PC-9 (cell line): ENCODE measurements around the gene HSD17B4. TPM values are rescaled to one million over a fixed set of nuclear protein-coding genes. Genes with fewer than 3 reads are reported as not detected.
"Not testable (repeated sequence)": the region's sequence is repeated elsewhere in the genome, so short reads cannot be mapped to it uniquely, and the experiment has no call there.

ENCODE experiments used
- BruUV-seq: library from RNA; stranded (reverse); fragments of 400-500 nt; replicated peaks from 2 replicates; lab custom pipeline; 2021; lab: Mats Ljungman, UMichigan
- CTCF ChIA-PET: fragments of 300-600 bp; sonication (Branson Sonifier 250); formaldehyde crosslinking; loops from one replicate; lab custom pipeline; 2022; ENCODE audit warnings: antibody characterized with exemption; lab: Charles Lee
- POLR2A ChIA-PET: fragments of 300-600 bp; sonication (Branson Sonifier 250); formaldehyde crosslinking; loops from one replicate; lab custom pipeline; 2022; ENCODE audit warnings: antibody characterized with exemption; ENCODE audit not compliant: unreplicated experiment; lab: Charles Lee
- DNase-seq, 2 experiments: peaks; one replicate each; pipeline versions ENCODE4 v3.0.0 to v3.0.0-alpha.2; 2015 to 2022; ENCODE audit warnings: mixed read lengths in 1 of 2
- H2AFZ ChIP-seq: fragments of 200-600 bp; sonication (generic); 2 replicates; pipeline ENCODE4 v1.8.1; 2017; ENCODE audit warnings: antibody characterized with exemption
- H3F3A ChIP-seq: fragments of 200-600 bp; sonication (generic); 2 replicates; pipeline ENCODE4 v1.8.1; 2017; ENCODE audit warnings: antibody characterized with exemption, mild to moderate bottlenecking, low read depth; ENCODE audit not compliant: insufficient read depth
- H3K27ac ChIP-seq: fragments of 200-600 bp; sonication (generic); 2 replicates; pipeline ENCODE4 v1.6.1; 2016; ENCODE audit warnings: mixed run types
- H3K27me3 ChIP-seq: fragments of 200-600 bp; sonication (generic); 2 replicates; pipeline ENCODE4 v1.6.1; 2016; ENCODE audit warnings: low read depth, mixed run types; ENCODE audit not compliant: insufficient read depth
- H3K36me3 ChIP-seq: fragments of 200-600 bp; sonication (generic); 2 replicates; pipeline ENCODE4 v1.6.1; 2016; ENCODE audit warnings: low read depth, mixed run types
- H3K4me1 ChIP-seq: fragments of 200-600 bp; sonication (generic); replicated peaks from 2 replicates; pipeline ENCODE4 v1.6.1; 2016; ENCODE audit warnings: mixed run types; ENCODE audit not compliant: insufficient read depth
- H3K4me2 ChIP-seq: fragments of 200-600 bp; sonication (generic); 2 replicates; pipeline ENCODE4 v1.6.1; 2017; ENCODE audit warnings: mixed run types
- H3K4me3 ChIP-seq: fragments of 200-600 bp; sonication (generic); 2 replicates; pipeline ENCODE4 v1.6.1; 2016; ENCODE audit warnings: mixed run types
- H3K79me2 ChIP-seq: fragments of 200-600 bp; sonication (generic); 2 replicates; pipeline ENCODE4 v1.6.1; 2017; ENCODE audit warnings: low read depth, mixed run types
- H3K9me2 ChIP-seq: fragments of 200-600 bp; sonication (generic); 2 replicates; pipeline ENCODE4 v1.8.1; 2017; ENCODE audit warnings: mild to moderate bottlenecking; ENCODE audit not compliant: insufficient read depth
- H3K9me3 ChIP-seq: fragments of 200-600 bp; sonication (generic); 2 replicates; pipeline ENCODE4 v1.8.1; 2016; ENCODE audit warnings: low read depth; ENCODE audit not compliant: insufficient read depth
- H4K20me1 ChIP-seq: fragments of 200-600 bp; sonication (generic); 2 replicates; pipeline ENCODE4 v1.8.1; 2017; ENCODE audit not compliant: insufficient read depth
- EZH2 ChIP-seq: fragments of 200-600 bp; sonication (generic); IDR thresholded peaks from 2 replicates; pipeline ENCODE4 v1.8.0; 2017; ENCODE audit warnings: antibody characterized with exemption, low read depth
- intact Hi-C: fragments of 100-400 bp; cut with micrococcal nuclease; formaldehyde crosslinking; loops from one replicate; pipeline ENCODE4 v1.10.0; 2022; ENCODE audit not compliant: unreplicated experiment
- total RNA-seq: library from RNA; stranded (reverse); gene quantifications from 2 replicates; pipeline ENCODE4 v1.2.3, GENCODE V29; 2021
- TF ChIP-seq, protein P1 (sequence below): fragments of 200-600 bp; sonication (generic); conservative IDR thresholded peaks from 2 replicates; pipeline ENCODE4 v1.6.1; 2017; ENCODE audit warnings: mixed run types, antibody characterized with exemption, mild to moderate bottlenecking, moderate library complexity

The HSD17B4 gene
- total RNA-seq, 1 experiment from 2014 or later: 148 TPM

DNA sequence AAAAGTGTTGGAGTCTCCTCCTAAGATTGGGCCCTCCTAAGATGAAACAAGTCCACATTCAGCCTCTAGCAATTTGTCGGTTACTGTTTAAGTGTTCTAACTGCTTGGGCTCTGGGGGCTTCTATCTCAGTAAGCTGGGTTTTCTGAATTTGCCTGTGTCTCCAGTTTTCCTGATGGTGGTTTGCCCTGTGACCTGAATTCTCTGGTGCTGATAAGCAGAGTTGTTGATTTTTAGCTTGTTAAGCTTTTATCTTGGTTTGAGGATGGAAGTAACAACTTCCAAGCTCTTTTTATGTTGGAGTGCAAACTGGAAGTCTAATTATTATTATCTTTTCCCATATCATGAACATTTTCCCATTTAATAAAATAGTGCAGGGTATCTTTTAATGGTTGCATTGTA lies 30.9 kb downstream of the HSD17B4 start:
- Histone ChIP-seq H3K36me3 (no peaks in the 10 kb centered on the region), H3K27ac (no peak overlapping the region), H2AFZ (no peak overlapping the region), H3F3A (no peaks in the 10 kb centered on the region), H3K27me3 (no peaks in the 10 kb centered on the region), H3K4me1 (no peaks in the 10 kb centered on the region), H3K9me2 (no peaks in the 10 kb centered on the region), H3K4me2 (no peak overlapping the region), H3K79me2 (no peaks in the 10 kb centered on the region), H3K4me3 (no peak overlapping the region), H3K9me3 (no peaks in the 10 kb centered on the region), H4K20me1 (no peaks in the 10 kb centered on the region)
- BruUV-seq: no TSS peak
- intact Hi-C loops: no loop called here
- no peak for DNase-seq
- CTCF ChIA-PET: no interaction called here
- TF ChIP-seq, protein P1, sequence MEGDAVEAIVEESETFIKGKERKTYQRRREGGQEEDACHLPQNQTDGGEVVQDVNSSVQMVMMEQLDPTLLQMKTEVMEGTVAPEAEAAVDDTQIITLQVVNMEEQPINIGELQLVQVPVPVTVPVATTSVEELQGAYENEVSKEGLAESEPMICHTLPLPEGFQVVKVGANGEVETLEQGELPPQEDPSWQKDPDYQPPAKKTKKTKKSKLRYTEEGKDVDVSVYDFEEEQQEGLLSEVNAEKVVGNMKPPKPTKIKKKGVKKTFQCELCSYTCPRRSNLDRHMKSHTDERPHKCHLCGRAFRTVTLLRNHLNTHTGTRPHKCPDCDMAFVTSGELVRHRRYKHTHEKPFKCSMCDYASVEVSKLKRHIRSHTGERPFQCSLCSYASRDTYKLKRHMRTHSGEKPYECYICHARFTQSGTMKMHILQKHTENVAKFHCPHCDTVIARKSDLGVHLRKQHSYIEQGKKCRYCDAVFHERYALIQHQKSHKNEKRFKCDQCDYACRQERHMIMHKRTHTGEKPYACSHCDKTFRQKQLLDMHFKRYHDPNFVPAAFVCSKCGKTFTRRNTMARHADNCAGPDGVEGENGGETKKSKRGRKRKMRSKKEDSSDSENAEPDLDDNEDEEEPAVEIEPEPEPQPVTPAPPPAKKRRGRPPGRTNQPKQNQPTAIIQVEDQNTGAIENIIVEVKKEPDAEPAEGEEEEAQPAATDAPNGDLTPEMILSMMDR: no peak
- TF ChIP-seq EZH2: no peak
- POLR2A ChIA-PET: no interaction called here

DNA sequence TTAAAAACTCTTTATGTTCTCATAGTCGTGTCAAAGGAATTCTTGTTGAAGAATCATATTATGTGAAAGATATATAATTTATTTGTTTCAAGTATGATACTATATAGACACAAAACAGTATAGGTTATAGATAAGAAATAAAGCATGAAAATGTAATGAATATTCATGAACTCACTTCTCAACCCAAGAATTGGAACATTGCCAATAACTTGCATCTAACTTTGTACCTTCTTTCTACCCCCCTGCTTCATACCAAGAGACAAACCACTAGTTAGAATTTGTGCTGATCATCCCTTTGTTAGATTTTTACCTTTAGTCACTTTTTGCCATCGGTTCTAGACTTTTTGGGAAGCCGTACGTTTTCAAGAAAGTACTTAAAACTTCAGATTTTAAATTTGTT lies 32.6 kb downstream of the HSD17B4 start:
- Histone ChIP-seq H3K79me2 (no peaks in the 10 kb centered on the region), H3F3A (no peaks in the 10 kb centered on the region), H3K4me3 (no peak overlapping the region), H3K4me1 (no peaks in the 10 kb centered on the region), H3K27ac (no peak overlapping the region), H3K9me3 (no peaks in the 10 kb centered on the region), H2AFZ (no peak overlapping the region), H3K9me2 (no peaks in the 10 kb centered on the region), H3K4me2 (no peak overlapping the region), H4K20me1 (no peaks in the 10 kb centered on the region), H3K36me3 (no peaks in the 10 kb centered on the region), H3K27me3 (no peaks in the 10 kb centered on the region)
- CTCF ChIA-PET: no interaction called here
- intact Hi-C loops: no loop called here
- BruUV-seq: no TSS peak
- no peak for DNase-seq
- TF ChIP-seq, protein P1: no peak
- no peak for TF ChIP-seq EZH2
- POLR2A ChIA-PET: no interaction called here

DNA sequence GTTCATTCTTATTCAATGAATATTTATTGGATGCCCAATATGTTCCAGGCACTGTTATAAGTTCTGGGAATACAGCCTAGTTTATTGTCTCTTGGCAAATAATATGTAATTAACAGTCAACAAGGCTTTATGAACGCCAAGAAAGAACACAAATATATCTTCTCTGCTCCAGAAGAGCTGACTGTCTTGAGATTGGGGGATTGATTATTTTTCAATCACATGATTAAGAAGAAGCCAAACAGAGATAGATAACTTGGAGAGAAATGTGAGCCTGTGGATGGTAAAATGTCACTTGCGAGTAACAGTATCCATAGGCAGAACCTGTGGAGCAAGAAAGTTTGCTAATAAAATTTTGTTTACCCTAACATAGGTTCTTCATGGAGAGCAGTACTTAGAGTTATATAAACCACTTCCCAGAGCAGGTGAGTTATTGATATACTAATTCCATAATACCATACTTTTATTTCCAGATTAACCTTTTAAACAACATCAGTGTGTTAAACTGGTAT lies 49.4 kb downstream of the HSD17B4 start:
- POLR2A ChIA-PET: no interaction called here
- BruUV-seq: no TSS peak

DNA sequence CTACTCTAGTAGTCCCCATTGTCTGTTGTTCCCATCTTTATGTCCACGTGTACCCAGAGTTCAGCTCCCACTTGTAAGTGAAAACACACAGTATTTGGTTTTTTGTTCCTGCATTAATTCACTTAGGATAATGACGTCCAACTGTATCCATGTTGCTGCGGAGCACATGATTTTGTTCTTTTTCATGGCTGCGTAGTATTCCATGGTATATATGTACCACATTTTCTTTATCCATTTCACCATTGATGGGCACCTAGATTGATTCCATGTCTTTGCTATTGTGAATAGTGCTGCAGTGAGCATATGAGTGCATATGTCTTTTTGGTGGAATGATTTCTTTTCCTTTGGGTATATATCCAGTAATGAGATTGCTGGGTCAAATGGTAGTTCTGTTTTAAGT lies 51.6 kb downstream of the HSD17B4 start:
- POLR2A ChIA-PET, H2AFZ ChIP-seq, intact Hi-C loops, DNase-seq, H3F3A ChIP-seq, H3K9me3 ChIP-seq, H3K27ac ChIP-seq, H3K4me2 ChIP-seq, H3K9me2 ChIP-seq, H4K20me1 ChIP-seq, H3K27me3 ChIP-seq, H3K4me1 ChIP-seq, H3K36me3 ChIP-seq, CTCF ChIA-PET, BruUV-seq, H3K4me3 ChIP-seq, H3K79me2 ChIP-seq: not testable (repeated sequence)

More for the DNA sequence above, 49.4 kb downstream of the HSD17B4 start:
- Histone ChIP-seq H3K4me1 (no peaks in the 10 kb centered on the region), H3K79me2 (no peaks in the 10 kb centered on the region), H4K20me1 (no peaks in the 10 kb centered on the region), H3K27ac (no peak overlapping the region), H3K4me3 (no peak overlapping the region), H3K9me3 (no peaks in the 10 kb centered on the region), H3K27me3 (no peaks in the 10 kb centered on the region), H3K36me3 (0 out of 2 replicates have a peak, but pooled peaks cover 3% of the 10 kb centered on the region), H2AFZ (no peak overlapping the region), H3K9me2 (no peaks in the 10 kb centered on the region), H3K4me2 (no peak overlapping the region), H3F3A (no peaks in the 10 kb centered on the region)
- DNase-seq: no peak
- intact Hi-C loops: no loop called here
- TF ChIP-seq, protein P1: no peak
- no peak for TF ChIP-seq EZH2
- CTCF ChIA-PET: no interaction called here
